GM21529 (cell line): ENCODE results near the gene ACTR3C.
A peak's percentile ranks its signal among the peaks of the same experiment; 100 is the strongest.
"Not testable (repeated sequence)": the region's sequence is repeated elsewhere in the genome, so short reads cannot be mapped to it uniquely, and the experiment has no call there.

Source experiments
- ATAC-seq: cut with Tn5 transposase; IDR thresholded peaks from one replicate; pipeline ENCODE4 v1.9.1; 2021; ENCODE audit not compliant: unreplicated experiment

The ACTR3C gene

DNA sequence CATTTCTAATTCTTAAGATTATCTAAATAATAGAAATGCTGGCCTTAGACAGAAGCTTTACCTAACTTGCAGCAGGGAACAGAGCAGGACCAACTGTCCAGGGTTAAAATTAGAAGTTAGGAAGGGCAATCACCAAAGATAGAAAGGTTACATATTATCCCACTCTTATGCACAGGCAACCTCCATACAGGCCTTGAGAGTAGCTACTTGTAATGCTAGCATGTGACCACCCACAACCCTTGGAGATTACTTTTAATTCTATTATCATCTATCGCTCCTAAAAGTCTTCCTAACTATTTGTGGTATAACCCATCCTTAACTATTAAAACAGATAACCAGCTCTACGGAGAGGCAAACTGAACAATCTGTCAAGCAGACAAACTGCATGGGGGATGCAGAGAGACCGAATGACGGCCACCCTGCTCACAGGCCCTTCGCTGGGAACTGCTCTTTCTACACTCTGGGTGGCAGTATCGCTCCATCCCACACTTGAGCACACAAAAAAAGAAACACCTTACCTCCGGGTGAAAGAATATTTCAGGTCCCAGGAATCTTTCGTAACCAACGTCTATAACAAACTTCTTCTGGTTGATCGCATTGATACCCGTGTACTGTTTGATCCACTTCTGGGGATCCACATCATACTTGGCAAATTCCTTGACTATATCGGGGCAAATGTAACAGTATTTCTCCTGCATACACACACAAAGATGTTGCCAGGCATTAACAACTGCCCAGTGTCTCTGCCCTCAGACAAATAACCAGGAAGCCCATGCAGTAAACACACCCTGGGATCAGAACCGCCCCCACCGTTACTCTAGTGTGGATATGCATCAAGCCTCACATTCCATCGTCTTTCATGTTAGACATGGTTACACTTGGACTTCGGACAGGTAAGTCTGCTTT, 37.2 kb downstream of the ACTR3C start:
- peak; percentile 82 for ATAC-seq

GRCh38 chr7:150283608-150284007, 39.7 kb downstream of the ACTR3C start:
- ATAC-seq = not testable (repeated sequence)

DNA sequence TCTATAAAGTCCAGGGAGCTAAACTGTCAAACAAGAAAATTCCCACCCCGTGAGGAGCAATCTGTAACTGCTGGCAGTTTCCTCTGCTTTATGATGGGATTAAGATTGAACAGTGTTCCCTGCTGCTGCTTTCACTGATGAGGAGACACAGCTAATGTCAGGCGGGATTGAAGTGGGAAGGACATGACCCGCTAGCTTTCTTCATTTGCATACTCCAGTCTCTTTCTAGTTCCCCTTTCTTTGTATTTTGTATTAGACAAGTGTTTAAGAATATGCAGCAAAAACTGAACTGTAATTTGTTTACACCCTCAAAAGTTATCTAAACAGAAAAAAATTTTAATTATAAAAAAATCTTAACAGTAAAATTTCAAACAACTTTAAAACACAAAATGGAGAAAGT, 40.2 kb downstream of the ACTR3C start:
- ATAC-seq = not testable (repeated sequence)

DNA sequence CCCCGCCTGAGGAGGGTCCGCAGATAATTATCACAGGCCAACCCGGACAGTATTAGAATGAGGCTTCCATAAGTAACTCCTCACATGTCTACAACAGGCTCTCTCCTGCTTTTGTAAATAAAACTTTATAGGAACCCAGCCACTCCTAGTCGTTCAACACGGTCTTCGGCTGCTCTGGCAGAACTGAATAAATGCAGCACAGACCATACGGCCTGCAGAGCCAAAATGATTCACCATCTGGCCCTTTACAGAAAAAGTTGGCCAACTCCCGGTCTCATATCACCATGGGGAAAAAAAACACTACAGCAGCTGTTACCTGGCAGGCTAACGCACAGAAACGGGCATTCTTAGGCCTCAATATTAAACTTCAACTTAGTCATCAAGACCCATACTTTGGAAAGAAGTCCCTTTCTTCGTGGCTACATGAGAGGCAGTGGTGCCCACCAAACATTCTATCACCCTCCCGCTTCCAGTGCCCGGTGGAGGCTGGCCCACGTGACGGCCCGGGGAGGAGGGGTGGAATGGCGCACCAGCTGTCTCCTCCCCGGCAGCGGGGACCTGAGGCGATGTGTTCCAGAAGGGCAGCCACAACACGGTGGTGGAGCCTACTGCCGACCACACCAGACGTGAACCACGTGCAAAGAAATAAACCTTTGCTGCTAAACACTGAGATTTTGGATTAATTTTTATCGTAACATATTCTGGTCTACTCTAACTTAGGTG, 41.5 kb downstream of the ACTR3C start:
- ATAC-seq = not testable (repeated sequence)

GRCh38 chr7:150278383-150278782, 45.0 kb downstream of the ACTR3C start:
- not testable (repeated sequence) for ATAC-seq

DNA sequence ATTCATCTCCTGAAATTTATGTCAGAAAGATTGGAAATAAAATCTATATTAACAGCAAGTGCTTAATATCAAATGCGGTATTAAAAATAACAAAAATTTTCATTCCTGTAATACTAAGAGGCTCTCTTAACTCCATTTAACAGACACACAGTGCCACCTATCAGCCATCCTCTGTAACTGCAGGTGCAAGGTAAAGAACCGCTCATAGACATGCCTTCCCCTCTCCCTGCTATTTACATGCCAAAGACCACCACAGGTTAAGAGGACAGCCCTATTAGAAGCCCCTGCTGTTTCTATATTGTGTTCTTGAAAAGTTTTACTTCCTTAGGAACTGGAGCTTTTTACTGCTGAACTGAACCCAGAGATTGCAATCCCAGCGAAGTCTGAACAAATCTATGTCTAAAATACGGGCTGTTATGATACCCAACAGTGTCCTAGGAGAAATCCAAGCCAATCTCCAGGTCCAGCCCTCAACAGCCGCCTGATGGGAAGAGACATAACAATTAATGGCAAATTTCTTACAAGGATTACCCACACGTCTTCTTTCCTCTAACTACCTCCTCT, 47.1 kb downstream of the ACTR3C start:
- ATAC-seq = not testable (repeated sequence)

DNA sequence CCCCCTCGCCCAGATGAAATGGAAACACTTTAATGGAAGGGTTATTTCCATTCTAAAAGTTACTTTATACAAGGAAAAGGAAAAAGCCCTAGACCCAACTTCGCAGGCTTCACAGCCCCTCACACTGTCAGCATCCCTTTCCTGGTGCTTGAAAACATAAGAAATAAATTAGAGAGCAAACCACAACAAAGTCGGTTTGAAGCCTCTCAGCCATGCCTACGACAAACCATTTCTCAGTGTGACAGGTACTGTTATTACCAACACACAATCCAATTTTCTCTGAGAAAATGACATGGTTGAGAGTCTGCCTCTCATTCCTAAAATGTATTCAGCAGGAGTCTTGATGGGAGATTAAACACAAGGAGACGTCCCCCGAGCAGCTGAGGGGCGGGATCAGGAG, 51.4 kb downstream of the ACTR3C start:
- ATAC-seq = not testable (repeated sequence)

DNA sequence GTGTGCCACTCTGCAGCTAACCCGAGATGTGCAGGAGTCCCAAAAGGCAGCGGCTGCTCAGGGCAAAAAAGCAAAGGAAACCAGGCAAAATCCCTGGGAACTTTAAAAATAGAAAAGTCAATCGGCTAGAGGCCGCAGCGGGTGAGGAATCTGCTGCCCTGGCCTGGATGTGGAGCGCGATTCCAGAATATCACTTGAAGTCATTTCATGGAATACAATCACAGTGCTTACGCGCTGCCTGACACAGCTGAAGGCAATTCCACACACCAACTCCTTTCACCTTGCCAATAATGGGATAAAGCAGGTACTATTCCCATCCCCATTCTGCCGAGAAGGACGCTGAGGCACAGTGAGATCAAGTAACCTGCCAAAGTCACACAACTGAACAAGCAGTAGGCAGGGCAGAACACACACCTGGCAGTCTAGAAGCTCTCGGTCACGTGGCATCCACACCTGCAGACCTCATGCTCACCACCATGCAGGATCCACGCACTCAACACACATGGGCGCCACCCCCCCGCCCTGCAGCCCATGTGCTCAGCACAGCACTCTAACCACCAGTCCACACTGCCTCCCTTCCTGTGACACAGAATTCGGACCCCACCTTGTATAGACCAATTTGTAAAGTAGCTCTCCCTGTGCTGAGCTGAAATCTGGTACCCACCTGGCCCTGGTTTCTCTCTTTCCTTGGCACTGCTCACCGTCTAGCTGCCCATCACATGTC, 53.1 kb downstream of the ACTR3C start:
- not testable (repeated sequence) for ATAC-seq

DNA sequence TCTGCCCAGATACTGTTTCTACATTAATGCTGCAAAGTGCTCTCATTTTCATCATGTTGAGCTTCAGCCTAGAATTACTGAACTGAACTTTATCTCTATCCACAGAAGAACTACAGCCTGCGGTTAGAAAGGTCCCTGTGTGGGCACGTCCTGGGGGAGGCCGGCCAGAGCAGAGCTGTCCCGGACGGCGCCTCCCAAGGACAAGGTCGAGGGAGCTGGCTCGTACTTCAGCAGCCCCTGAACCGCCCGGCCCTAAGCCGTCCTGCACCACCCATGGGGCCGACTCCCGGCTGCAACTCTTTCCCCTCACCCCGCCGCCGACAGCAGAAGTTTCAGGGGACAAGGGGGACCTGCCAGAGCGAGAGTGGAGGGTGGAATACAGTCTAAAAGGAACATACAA, 54.5 kb downstream of the ACTR3C start:
- ATAC-seq = not testable (repeated sequence)

GRCh38 chr7:150268287-150268686, 55.1 kb downstream of the ACTR3C start:
- ATAC-seq = not testable (repeated sequence)

GRCh38 chr7:150266953-150267665, 56.2 kb downstream of the ACTR3C start:
- not testable (repeated sequence) for ATAC-seq

DNA sequence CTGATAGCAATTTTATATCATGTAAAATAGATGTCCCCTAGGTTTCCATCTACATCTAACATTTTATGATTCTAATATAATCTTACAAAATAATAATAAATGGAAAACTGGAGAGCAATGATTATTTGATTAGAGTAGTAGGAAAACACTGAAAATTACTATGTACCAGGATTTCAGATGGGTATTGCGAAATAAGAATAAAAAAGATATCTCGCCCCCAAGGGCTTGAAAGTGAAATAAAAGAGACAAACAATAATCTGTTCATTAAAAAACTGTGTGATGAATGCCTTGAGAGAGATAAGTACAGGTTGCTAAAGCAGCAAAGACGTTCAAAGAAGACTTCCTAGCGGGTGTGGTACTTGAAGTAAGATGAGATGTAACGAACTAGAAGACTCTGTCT, 60.7 kb downstream of the ACTR3C start:
- not testable (repeated sequence) for ATAC-seq

DNA sequence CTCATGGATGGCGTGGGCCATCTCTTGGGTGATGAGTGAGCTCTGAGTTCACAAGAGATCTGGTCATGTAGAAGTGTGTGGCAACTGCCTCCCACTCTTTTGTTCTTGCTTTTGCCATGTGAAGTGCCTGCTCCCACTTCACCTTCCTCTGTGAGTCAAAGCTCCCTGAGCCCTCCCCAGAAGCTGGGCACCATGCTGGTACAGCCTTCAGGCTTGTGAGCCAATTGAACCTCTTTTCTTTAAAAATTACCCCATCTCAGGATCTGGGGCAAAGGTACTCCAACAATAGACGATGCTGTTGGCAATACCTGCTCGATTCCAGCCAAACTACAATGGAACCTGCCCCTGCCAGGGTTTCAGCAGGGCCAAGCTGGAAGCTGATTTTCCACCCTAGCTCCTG, 75.6 kb downstream of the ACTR3C start:
- ATAC-seq = not testable (repeated sequence)

GRCh38 chr7:150245208-150245607, 78.1 kb downstream of the ACTR3C start:
- ATAC-seq = not testable (repeated sequence)

GRCh38 chr7:150242935-150243334, 80.4 kb downstream of the ACTR3C start:
- ATAC-seq = not testable (repeated sequence)

DNA sequence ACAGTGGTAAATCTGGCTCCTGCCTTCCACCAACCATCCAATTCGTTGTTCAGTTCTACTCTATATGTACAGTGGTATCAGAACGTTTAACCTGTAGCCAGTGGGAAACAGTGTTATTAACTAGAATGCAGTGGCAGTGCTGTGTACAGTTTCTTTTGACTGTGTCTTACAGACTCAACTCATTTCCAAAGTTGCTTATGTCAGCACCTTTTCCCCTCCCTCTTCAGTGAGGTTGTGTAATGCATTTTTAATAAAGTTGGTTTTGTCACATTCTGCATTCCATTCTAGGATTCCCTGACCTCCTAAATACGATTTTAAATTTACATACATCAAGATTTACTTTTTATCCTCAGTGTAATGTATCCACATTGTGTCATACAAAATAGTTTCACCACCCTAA, 97.9 kb downstream of the ACTR3C start:
- not testable (repeated sequence) for ATAC-seq

GRCh38 chr7:150222083-150222972, 101.0 kb downstream of the ACTR3C start:
- not testable (repeated sequence) for ATAC-seq

GRCh38 chr7:150220673-150221181, 102.6 kb downstream of the ACTR3C start:
- ATAC-seq = not testable (repeated sequence)
